SK-N-SH (cell line): ENCODE results near the gene BSN.

Experiments used
- EZH2phosphoT487 ChIP-seq: fragments of 200-600 bp; sonication (generic); IDR thresholded peaks from 2 replicates; pipeline ENCODE4 v1.6.1; 2017; ENCODE audit warnings: low read depth, mixed run types, mild to moderate bottlenecking, antibody characterized with exemption, moderate library complexity, borderline replicate concordance
- FOXM1 ChIP-seq: IDR thresholded peaks from 2 replicates; pipeline ENCODE4 v1.4.0; 2012; ENCODE audit warnings: low read depth, mild to moderate bottlenecking
- MEF2A ChIP-seq: IDR thresholded peaks from 2 replicates; pipeline ENCODE4 v1.4.0; 2012; ENCODE audit warnings: low read depth, borderline replicate concordance
- NRF1 ChIP-seq: IDR thresholded peaks from 2 replicates; pipeline ENCODE4 v1.6.1; 2012; ENCODE audit warnings: low read depth, mild to moderate bottlenecking, low read length
- POLR2AphosphoS5 ChIP-seq: IDR thresholded peaks from 2 replicates; pipeline ENCODE4 v1.6.1; 2012; ENCODE audit warnings: low read depth, low read length
- RCOR1 ChIP-seq: fragments of 150-350 bp; IDR thresholded peaks from 2 replicates; pipeline ENCODE4 v1.6.1; 2017; ENCODE audit warnings: antibody characterized with exemption, low read length
- RFX5 ChIP-seq: IDR thresholded peaks from 2 replicates; pipeline ENCODE4 v1.6.1; 2012; ENCODE audit warnings: mild to moderate bottlenecking, improper control_type of control experiment, low read length
- SIN3A ChIP-seq: IDR thresholded peaks from 2 replicates; pipeline ENCODE4 v1.6.1; 2012; ENCODE audit warnings: low read depth, mild to moderate bottlenecking, low read length, moderate library complexity, borderline replicate concordance
- TAF1 ChIP-seq: IDR thresholded peaks from 2 replicates; pipeline ENCODE4 v1.6.1; 2012; ENCODE audit warnings: low read depth, mild to moderate bottlenecking, low read length, moderate library complexity, borderline replicate concordance
- TCF12 ChIP-seq: IDR thresholded peaks from 2 replicates; pipeline ENCODE4 v1.4.0; 2012
- TF ChIP-seq, protein P1 (sequence below): fragments of 200-600 bp; sonication (generic); IDR thresholded peaks from 2 replicates; pipeline ENCODE4 v1.6.1; 2017; ENCODE audit warnings: antibody characterized with exemption, mild to moderate bottlenecking, moderate library complexity
- TF ChIP-seq, protein P2 (sequence below): fragments of 150-350 bp; IDR thresholded peaks from 2 replicates; pipeline ENCODE4 v1.6.1; 2017; ENCODE audit warnings: antibody characterized with exemption, low read length, low read depth, borderline replicate concordance
- TF ChIP-seq, protein P3 (sequence below): IDR thresholded peaks from 2 replicates; pipeline ENCODE4 v1.6.1; 2012; ENCODE audit warnings: mild to moderate bottlenecking, low read depth, low read length, moderate library complexity
- TF ChIP-seq, protein P4 (sequence below): IDR thresholded peaks from 2 replicates; pipeline ENCODE4 v1.4.0; 2012; ENCODE audit warnings: low read depth

DNA sequence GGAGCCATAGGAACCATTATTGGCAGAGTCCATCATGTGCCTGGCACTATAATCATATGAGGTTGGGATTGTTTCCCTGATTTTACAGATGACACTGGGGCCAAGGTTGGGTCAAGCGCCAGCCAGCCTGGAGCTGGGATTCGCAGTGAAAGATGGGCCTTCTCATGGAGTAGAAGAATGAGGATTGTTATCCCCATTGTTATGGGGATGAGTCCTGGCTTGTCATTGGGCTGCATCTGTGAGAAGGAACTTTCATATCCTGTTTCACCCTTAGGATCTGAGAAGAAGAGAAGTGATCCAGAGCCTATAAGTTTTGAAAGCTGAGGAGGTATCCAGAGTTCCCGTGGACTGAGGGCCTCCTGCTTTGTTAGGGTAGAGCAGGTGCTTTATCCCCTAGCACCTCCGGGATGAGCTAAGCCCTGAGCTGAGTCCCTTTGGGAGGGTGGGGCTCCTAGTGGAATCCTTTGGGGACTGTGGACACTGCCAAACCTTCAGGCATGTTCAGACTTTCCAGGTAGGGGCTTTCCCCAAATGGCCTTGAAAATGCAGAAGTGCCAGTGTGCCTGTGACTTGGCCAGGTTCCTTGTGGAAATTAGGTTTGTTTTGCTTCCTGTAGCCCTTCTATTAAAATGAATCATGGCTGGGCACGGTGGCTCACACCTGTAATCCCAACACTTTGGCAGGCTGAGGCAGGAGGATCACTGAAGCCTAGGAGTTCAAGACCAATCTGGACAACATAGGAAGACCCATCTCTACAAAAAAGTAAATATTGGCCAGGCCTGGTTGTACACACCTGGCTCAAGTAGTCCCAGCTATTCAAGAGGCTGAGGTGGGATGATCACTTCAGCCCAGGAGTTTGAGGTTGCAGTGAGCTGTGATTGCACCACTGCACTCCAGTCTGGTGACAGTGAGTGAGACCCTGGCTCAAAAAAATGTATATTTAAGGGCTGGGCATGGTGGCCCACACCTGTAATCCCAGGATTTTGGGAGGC is 30.2 kb upstream of the BSN start:
- TF ChIP-seq RFX5 (no peak), POLR2AphosphoS5 (no peak), SIN3A (no peak), NRF1 (no peak), FOXM1 (no peak), RCOR1 (no peak), TAF1 (no peak), EZH2phosphoT487 (no peak), MEF2A (no peak), TCF12 (no peak)
- TF ChIP-seq, protein P1, sequence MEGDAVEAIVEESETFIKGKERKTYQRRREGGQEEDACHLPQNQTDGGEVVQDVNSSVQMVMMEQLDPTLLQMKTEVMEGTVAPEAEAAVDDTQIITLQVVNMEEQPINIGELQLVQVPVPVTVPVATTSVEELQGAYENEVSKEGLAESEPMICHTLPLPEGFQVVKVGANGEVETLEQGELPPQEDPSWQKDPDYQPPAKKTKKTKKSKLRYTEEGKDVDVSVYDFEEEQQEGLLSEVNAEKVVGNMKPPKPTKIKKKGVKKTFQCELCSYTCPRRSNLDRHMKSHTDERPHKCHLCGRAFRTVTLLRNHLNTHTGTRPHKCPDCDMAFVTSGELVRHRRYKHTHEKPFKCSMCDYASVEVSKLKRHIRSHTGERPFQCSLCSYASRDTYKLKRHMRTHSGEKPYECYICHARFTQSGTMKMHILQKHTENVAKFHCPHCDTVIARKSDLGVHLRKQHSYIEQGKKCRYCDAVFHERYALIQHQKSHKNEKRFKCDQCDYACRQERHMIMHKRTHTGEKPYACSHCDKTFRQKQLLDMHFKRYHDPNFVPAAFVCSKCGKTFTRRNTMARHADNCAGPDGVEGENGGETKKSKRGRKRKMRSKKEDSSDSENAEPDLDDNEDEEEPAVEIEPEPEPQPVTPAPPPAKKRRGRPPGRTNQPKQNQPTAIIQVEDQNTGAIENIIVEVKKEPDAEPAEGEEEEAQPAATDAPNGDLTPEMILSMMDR, result no peak
- TF ChIP-seq, protein P2, sequence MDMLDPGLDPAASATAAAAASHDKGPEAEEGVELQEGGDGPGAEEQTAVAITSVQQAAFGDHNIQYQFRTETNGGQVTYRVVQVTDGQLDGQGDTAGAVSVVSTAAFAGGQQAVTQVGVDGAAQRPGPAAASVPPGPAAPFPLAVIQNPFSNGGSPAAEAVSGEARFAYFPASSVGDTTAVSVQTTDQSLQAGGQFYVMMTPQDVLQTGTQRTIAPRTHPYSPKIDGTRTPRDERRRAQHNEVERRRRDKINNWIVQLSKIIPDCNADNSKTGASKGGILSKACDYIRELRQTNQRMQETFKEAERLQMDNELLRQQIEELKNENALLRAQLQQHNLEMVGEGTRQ, result no peak
- TF ChIP-seq, protein P3, sequence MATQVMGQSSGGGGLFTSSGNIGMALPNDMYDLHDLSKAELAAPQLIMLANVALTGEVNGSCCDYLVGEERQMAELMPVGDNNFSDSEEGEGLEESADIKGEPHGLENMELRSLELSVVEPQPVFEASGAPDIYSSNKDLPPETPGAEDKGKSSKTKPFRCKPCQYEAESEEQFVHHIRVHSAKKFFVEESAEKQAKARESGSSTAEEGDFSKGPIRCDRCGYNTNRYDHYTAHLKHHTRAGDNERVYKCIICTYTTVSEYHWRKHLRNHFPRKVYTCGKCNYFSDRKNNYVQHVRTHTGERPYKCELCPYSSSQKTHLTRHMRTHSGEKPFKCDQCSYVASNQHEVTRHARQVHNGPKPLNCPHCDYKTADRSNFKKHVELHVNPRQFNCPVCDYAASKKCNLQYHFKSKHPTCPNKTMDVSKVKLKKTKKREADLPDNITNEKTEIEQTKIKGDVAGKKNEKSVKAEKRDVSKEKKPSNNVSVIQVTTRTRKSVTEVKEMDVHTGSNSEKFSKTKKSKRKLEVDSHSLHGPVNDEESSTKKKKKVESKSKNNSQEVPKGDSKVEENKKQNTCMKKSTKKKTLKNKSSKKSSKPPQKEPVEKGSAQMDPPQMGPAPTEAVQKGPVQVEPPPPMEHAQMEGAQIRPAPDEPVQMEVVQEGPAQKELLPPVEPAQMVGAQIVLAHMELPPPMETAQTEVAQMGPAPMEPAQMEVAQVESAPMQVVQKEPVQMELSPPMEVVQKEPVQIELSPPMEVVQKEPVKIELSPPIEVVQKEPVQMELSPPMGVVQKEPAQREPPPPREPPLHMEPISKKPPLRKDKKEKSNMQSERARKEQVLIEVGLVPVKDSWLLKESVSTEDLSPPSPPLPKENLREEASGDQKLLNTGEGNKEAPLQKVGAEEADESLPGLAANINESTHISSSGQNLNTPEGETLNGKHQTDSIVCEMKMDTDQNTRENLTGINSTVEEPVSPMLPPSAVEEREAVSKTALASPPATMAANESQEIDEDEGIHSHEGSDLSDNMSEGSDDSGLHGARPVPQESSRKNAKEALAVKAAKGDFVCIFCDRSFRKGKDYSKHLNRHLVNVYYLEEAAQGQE, result no peak
- TF ChIP-seq, protein P4, sequence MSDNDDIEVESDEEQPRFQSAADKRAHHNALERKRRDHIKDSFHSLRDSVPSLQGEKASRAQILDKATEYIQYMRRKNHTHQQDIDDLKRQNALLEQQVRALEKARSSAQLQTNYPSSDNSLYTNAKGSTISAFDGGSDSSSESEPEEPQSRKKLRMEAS, result no peak
